T-helper 9 cell (primary cell): Measurements from ENCODE around the gene NCCRP1.

ENCODE experiments used
- DNase-seq: peaks from one replicate; pipeline ENCODE4 v3.0.0-alpha.2; 2020

The NCCRP1 gene

GRCh38 chr19:39181500-39182173 is 15.1 kb upstream of the NCCRP1 start:
- no peak for DNase-seq

- no peak for DNase-seq
Measured at GRCh38 chr19:39182174-39182505, 14.6 kb upstream of the NCCRP1 start.

GRCh38 chr19:39183104-39183503 is 13.7 kb upstream of the NCCRP1 start:
- DNase-seq: no peak

- no peak for DNase-seq
Measured at GRCh38 chr19:39186391-39186790, 10.4 kb upstream of the NCCRP1 start.

GRCh38 chr19:39187552-39187943 is 9.2 kb upstream of the NCCRP1 start:
- no peak for DNase-seq

GRCh38 chr19:39188960-39189359 is 7.8 kb upstream of the NCCRP1 start:
- DNase-seq: no peak

GRCh38 chr19:39190768-39191167 is 6.0 kb upstream of the NCCRP1 start:
- no peak for DNase-seq

- DNase-seq: no peak
Measured at GRCh38 chr19:39192846-39193245, 3.9 kb upstream of the NCCRP1 start.

GRCh38 chr19:39193803-39194202 is 3.0 kb upstream of the NCCRP1 start:
- DNase-seq: no peak

- no peak for DNase-seq
Measured at GRCh38 chr19:39194832-39195542, 1.8 kb upstream of the NCCRP1 start.

- DNase-seq: no peak
Measured at GRCh38 chr19:39195755-39196154, 1.0 kb upstream of the NCCRP1 start.

GRCh38 chr19:39196320-39196719 is 444 bp upstream of the NCCRP1 start:
- no peak for DNase-seq

- DNase-seq: no peak
Measured at GRCh38 chr19:39197808-39198207, 1.0 kb downstream of the NCCRP1 start.

- no peak for DNase-seq
Measured at GRCh38 chr19:39199025-39199424, 2.3 kb downstream of the NCCRP1 start.

GRCh38 chr19:39200066-39200802 is 3.5 kb downstream of the NCCRP1 start:
- DNase-seq: no peak

- no peak for DNase-seq
Measured at GRCh38 chr19:39200803-39201115, 4.0 kb downstream of the NCCRP1 start.

- no peak for DNase-seq
Measured at GRCh38 chr19:39202998-39203355, 6.2 kb downstream of the NCCRP1 start.

- DNase-seq: no peak
Measured at GRCh38 chr19:39203372-39204341, 6.9 kb downstream of the NCCRP1 start, which contains the start of gene SYCN. Gene SYCN, minus strand, starts transcription at chr19:39204263. Its CDS starts 9 bp downstream, at chr19:39204254.

GRCh38 chr19:39205449-39205764 is 8.6 kb downstream of the NCCRP1 start:
- no peak for DNase-seq

- no peak for DNase-seq
Measured at GRCh38 chr19:39206122-39206521, 9.4 kb downstream of the NCCRP1 start.

- no peak for DNase-seq
Measured at GRCh38 chr19:39207293-39207836, 10.6 kb downstream of the NCCRP1 start.

GRCh38 chr19:39208175-39208795 is 11.5 kb downstream of the NCCRP1 start:
- no peak for DNase-seq
